CD4-positive, alpha-beta T cell treated with Interleukin-17A for 1 hour (primary cell): ENCODE data around the gene BPIFB3.
"Not testable (repeated sequence)": the region's sequence is repeated elsewhere in the genome, so short reads cannot be mapped to it uniquely, and the experiment has no call there.

ENCODE experiments used
- DNase-seq: peaks from one replicate; pipeline ENCODE4 v3.0.0-alpha.2; 2020

BPIFB3 gene

DNA sequence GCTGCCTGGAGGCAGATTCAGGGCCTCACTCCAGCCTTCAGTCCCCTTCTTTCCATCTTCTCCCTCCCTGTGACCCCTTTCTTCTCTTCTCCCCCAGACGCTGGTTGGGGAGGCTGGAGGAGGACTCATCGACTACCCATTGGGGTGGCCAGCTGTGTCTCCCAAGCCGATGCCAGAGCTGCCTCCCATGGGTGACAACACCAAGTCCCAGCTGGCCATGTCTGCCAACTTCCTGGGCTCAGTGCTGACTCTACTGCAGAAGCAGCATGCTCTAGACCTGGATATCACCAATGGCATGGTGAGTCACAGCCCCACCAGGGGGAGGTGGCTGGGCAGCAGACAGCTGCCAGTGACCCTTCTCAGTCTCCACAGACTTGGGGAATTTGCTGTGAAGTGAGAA lies 38.7 kb downstream of the BPIFB3 start:
- no peak for DNase-seq

DNA sequence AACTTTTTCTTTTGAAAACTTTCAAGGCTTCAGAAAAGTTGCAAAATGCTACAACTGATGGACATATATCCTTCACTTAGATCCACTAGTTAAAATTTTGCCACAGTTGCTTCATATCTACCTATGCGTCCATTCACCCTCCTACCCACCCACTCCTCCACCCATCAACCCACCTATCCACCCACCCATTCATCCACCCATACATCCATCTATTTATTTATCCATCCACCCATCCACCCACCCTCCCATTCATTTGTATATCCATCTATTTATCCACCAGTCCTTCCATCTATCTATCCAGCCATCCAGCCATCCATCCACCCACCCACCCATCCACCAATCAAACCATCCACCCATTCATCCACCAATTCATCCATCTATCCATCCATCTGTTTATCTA lies 39.4 kb downstream of the BPIFB3 start:
- DNase-seq = no peak

DNA sequence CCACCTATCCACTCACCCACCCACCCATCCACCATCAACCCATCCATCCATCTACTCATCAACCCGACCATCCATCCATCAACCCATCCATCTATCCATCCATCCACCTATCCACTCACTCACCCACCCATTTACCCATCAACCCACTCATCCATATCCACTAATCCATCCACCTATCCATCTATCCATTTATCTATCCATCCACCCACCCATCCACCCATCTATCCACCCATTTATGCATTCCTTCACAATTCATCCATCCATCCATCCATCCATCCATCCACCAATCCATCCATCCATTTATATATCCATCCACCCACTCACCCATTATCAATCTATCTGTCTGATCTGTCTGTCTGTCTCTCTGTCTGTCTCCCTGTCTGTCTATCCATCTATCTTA lies 39.9 kb downstream of the BPIFB3 start:
- no peak for DNase-seq

DNA sequence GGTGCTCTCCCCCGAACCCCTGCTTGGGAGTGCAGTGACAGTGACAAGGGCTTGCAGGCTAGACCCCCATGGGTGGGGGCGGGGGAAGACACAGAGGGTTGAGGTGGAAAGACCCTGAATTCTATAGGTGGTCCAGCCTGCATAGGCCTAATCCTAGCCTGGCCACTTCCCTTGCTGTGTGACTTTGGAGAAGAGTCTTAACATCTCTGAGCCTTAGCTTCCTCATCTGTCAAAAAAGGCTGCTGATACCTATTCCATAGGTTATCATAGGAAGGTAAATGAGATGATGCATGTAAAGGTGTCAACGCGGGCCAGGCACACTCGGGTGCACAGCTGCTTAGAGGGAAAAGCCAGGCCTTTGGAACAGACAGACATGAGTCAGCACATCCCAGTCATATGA lies 41.5 kb downstream of the BPIFB3 start:
- DNase-seq = no peak

DNA sequence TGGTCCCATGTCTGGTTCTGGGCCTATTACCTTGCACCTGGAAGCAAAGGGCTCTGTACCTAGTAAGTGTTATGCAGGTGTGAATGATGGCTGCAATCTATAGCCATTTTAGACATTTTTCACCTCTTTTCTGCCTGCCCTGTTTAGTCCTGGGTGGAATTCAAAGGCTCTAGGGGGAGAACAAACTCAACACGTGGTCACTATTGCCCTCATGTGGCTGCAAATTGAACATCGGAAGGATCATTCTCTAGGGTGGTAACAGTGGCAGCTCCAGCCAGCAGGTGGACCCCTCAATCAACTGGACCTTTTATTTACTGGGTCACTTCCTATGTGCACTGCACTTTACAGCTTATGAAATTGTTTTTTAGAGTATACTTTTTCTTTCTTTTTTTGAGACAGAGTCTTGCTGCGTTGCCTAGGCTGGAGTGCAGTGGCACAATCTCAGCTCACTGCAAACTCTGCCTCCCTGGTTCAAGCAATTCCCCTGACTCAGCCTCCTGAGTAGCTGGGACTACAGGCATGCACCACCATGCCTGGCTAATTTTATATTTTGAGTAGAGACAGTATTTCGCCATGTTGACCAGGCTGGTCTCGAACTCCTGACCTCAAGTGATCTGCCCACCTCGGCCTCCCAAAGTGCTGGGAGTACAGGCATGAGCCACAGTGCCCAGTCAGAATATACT lies 42.3 kb downstream of the BPIFB3 start:
- DNase-seq = peak; percentile 50

DNA sequence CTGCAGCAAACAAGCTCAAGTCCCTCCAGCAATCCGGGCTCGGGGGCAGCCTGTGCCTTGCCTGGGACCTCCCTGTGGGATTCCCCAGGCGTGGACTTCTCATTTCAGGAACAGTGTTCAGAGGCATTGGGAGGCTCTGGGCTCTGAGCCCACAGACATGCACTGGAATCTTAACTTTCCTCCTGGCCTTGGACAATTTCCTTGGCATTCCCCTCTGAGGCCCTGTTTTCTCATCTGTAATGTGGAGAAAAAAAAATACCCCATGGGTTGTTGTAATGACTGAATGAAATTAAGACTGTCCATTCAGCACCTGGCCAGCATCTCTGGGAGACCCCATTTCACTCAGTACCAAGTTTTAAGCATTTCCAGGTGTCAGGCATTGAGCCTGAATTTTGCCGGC lies 43.3 kb downstream of the BPIFB3 start:
- DNase-seq = no peak

DNA sequence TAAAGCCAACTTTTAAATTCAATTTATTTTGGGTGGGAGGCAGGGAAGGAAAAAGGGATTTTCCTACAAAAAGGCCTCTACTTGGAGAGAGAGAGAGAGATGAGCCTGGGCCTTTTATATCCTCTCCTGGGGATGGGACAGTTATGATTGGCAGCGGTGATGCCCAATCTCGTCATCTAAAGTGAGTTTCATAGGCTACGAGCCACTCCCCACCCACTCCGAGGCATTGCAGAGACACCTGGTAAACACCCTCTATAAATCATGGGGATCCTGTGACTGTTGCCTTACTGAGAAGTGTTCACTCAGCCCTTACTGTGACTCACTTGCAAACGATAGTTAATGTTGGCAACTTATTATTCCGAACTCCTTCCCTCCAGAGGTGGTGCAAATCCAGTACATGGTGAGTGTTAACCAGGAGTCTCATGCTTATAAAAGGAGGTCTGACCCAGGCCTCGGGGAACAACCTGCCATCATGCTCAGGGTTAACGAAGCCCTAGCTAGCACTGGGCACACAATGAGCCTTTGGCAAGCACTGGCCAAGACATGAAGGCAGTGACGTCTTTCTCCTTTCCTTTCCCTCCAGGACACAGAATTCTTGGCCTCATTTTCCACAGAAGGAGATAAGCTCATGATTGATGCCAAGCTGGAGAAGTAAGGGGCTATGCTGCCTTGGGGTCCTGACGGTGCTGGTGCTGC lies 46.3 kb downstream of the BPIFB3 start:
- DNase-seq = no peak

DNA sequence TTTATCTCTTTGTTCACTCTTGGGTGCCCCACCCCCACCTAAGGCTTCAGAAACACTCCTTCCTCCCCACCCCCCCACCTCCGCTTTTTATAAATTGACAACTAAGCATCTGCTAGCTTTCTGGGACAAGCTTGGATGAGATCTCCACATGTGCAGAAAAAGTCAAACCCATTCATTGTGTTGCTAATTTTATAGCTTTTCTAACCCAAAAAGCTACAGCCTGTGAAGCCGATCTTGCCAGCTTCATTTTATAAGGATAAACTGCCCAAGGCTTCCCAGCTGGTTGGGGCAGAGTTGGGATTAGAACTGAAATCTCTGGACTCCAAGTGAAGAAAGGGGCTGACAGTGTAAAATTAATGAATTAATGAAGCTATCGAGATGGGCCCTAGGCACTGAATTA lies 49.9 kb downstream of the BPIFB3 start:
- DNase-seq = no peak

DNA sequence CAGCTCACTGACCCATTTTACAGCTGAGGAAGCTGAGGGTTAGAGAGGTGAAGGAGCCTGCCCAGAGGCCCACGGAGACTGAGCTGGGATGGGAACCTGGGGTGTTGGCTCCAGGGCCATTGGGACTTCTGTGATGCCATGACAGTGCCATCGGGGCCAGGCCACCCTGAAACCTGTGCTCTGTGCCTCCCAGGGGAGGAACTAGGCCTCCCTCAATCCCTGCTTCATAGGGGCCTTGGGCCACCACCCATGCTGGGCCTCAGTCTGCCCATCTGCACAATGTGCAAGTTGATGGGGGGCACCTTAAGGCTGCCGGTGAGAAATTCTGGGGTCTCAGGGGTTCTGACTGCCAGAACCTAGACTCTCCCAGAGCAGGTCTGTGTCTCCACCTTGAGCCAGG lies 50.6 kb downstream of the BPIFB3 start:
- DNase-seq = no peak

DNA sequence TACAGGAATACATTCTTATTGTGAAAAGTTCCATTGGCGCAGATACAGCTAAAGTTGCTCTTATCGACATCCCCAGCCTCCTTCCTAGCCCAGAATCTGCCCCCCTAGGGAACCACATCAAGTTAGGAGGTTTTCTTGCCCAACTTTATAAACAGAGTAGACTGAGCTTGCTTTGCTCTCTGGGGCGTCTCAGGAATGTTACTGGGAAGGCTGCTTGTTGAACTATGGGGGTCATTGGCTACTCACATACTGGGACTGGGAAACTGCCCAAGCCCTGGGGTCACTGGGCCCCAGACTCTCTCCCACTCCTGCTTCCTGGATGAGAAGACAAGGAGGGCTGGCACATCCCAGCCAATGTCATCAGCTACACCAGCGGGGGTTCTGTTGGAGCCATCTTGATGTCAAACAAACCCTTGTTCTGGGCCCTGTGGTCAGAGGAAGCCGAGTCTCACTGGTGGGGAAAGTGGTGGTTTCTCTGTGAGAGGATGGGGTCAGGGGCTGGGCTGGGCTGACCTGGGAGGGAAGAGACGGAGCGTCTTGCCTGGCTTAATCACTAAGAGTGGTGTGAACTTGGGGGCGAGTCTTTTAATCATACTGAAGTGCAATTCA lies 51.7 kb downstream of the BPIFB3 start:
- DNase-seq = no peak

DNA sequence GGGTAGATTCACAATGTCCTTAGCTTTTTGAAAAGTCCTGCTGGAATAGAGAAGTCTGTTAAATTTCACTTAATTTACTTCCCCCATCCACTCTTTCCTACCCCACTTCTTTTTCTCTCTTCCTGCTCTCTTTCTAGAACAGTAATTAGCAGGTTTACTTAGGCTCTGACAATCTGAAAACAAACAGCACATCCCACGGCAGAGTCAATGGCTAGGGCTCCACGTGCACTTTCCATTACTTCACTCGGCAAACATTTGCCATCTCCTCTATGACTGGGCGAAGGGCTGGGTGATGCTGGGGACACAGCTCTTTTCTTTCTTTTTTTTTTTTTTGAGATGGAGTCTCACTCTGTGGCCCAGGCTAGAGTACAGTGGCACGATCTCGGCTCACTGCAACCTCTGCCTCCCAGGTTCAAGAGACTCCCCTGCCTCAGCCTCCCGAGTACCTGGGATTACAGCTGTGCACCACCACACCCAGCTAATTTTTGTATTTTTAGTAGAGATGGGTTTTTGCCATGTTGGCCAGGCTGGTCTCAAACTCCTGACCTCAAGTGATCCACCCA lies 52.4 kb downstream of the BPIFB3 start:
- DNase-seq = not testable (repeated sequence)

DNA sequence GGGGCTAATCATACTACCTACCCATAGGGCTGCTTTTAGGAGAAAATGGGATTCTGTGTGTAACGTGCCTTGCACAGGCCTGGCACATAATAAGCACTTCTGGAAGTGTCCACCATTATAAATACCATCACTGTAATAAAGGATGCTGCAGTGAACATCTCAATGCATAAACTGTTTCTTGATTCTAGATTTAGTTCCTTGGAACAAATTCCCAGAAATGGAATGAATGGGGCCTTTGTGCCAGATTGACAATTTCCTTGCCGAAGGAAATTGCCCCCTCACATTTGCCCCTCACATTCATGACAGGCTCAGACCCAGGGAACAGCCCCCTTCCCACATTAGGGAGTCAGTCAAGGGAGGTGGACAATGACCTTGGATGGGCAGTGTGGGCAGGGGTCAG lies 55.0 kb downstream of the BPIFB3 start:
- no peak for DNase-seq

DNA sequence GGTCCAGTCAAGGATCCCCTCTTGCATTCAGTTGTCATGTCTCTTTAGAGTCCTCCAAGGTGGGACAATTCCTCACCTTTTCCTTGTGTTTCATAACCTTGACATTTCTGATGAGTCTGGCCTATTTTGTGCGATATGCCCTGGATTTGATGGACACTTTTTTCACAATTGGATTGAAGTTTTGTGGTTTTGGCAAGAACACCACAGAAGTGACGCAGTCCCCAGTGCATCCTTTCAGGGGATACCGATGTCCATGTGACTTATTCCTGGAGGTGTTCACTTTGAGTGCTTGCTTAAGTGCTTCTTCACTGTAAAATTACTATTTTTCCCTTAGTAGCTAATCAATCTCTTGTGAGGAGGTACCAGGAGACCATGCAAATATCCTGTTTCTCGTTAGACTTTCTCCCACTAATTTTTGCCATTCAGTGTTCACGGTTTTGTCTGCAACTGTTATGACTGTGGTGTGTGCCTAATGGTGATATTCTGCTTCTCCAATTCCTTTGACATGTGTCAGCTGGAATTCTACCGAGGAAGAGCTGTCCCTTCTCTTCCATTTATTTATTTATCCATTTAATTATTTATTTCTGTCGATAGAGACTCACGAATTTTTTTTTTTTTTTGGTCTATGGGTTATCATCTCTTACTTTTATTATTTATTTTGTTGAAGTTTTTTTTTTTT lies 56.6 kb downstream of the BPIFB3 start:
- DNase-seq = no peak

DNA sequence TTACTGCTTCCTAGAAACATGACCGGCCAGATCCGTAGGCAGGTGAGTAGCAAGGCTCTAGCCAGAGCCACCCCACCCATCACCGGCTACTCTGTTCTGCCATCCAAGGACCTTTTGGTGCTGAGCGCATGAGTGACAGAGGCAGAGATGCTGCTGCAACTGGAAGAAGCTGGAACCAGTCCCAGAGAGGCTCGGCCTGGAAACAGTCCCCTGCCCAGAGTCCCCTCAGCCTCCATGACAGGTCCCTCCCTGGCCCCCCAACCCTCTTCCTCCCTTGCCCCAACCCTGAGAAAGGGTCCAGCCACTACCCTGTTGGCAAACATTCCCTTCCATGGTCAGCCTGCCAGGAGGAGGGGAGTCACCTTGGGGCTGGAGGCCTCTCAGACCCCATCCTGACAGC lies 57.6 kb downstream of the BPIFB3 start:
- no peak for DNase-seq

DNA sequence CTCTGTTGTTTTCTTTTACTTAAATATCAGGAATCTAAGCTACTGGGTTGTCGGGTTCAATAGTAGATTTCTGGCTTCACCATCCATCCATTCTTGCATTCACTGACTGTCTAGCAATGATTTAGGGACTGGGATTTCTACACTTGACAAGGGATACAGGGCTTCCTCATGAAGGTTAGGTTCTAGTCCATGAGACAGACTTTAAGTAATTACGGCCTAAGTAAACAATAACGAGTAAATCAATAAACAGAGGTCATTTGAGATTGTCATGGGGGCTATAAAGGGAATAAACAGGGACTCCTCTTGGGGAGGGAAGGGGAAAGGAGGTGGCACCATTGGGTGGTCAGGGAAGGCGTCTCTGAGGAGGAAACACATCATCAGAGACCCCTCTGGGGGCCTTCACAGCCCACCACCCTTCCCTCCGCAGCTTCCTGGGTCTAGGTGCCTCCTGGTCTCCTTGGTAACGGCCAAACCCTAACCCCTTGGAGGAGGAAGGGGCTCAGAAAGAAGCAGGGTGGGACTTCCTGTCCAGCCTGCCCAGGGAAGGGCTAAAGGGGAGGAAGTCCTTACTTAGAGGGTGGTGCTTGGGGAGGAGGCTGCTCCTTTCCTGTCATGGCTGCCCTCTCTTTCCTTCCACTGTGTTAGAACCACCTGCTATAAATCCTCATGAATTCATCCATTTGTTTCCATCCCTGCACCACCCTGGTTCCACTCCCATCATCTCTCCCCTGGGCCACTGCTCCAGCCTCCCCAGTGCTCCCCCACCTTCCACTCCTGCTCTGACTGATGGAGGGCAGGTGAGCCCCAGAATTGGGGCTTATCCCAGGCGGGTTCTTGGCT lies 59.1 kb downstream of the BPIFB3 start:
- no peak for DNase-seq

DNA sequence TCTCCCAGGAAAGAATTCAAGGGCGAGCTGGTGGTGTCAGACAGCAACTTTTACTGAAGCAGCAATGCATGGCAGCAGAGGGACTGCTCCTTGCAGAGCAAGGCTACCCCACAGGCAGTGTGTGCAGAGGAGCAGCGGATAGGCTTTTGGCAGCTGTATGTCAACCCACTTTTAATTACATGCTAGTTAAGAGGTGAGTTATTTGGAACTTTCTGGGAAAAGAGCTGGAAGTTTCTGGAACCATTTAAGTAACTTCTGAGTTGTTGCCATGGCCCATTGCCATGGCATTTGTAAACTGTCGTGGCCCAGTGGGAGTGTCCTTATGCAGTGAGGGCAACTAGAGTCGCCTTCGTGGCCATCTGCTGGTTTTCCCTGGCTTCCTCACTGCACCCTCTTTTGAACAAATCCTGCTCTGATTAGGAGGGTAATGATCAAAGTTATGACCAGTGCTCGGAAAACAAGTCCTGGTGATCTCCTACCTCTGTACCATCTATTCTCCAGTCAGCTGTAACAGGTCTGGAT lies 59.7 kb downstream of the BPIFB3 start:
- DNase-seq = no peak

DNA sequence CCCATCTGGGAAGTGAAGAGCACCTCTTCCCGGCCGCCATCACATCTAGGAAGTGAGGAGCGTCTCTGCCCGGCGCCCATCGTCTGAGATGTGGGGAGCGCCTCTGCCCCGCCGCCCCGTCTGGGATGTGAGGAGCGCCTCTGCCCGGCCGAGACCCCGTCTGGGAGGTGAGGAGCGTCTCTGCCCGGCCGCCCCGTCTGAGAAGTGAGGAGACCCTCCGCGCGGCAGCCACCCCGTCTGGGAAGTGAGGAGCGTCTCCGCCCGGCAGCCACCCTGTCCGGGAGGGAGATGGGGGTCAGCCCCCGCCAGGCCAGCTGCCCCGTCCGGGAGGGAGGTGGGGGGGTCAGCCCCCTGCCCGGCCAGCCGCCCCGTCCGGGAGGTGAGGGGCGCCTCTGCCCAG lies 61.8 kb downstream of the BPIFB3 start:
- not testable (repeated sequence) for DNase-seq

DNA sequence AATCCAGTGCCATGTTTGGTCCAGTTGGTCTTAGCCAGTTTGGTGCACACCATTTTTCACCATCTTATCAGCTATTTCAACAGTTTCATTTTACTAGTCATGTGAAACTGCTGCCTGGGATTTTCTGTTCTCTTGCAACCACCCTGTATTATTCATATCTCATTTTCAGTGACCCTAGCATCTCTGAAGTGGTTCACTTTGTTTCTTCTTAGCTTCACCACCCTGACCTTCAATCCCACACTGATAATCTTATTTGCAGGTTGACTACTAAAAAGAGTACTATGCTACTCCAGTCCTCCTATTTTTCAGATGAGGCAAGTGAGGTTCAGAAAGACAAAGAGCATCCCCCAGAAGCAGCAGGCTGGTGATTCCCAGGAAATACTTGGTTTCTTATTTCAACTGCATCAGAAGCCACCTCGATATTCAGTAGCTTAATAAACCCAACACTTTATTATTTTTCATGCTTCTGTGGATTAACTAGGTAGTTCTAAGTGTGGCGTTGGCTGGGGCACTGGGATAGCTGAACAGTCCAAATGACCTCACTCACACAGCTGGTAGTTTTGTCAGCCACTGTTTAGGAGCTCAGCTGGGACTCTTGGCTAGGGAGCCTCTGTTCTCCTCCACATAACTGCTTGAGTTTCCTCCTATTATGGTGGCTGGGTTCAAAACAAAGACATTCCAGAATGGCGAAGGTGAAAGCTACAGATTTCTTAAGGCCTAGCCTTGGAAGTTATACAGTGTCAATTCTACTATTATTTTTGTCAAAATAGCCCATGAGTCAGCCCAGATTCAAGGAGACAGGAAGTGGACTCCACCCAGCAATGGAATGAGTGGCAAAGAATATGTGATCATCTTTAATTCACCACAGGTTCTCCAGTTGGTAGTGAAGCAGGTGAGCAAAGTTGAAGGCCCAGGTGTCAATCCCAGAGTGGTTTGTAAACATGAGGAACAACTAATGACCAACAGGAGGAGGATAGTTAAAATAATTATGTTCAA lies 66.3 kb downstream of the BPIFB3 start:
- no peak for DNase-seq

DNA sequence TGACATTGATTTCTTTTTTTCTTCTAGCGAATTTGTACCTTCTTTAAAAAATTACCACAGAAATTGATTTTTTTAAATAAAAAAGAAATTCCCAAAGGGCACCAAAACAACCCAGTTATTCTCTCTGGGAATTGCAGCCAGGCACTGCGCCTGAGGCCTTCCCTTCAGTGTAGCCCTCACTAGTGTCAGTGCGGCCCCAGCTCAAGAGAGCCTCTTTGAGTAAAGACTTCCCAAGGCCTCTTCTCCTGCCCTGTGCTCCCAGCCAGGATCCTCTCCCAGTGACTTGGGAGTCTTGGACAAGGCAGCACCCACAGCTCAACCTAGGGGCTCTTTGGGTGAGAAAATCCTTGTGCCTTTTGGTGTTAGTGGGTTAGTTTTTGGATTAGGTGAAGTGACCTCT lies 67.2 kb downstream of the BPIFB3 start:
- DNase-seq = no peak

DNA sequence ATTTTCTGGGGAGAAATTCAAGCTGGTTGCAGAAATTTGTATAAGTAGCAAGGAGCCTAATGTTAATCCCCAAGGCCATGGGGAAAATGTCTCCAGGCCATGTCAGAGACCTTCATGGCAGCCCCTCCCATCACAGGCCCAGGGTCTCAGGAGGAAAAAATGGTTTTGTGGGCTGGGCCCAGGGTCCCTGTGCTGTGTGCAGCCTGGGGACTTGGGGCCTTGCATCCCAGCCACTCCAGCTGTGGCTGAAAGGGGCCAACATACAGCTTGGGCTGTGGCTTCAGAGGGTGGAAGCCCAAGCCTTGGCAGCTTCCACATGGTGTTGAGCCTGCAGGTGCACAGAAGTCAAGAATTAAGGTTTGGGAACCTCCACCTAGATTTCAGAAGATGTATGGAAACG lies 68.6 kb downstream of the BPIFB3 start:
- not testable (repeated sequence) for DNase-seq
